ENCODE data around the gene ELMOD3.
A peak's percentile ranks its signal among the peaks of the same experiment; 100 is the strongest.
"Not testable (repeated sequence)": the region's sequence is repeated elsewhere in the genome, so short reads cannot be mapped to it uniquely, and the experiment has no call there.

Gene ELMOD3

DNA sequence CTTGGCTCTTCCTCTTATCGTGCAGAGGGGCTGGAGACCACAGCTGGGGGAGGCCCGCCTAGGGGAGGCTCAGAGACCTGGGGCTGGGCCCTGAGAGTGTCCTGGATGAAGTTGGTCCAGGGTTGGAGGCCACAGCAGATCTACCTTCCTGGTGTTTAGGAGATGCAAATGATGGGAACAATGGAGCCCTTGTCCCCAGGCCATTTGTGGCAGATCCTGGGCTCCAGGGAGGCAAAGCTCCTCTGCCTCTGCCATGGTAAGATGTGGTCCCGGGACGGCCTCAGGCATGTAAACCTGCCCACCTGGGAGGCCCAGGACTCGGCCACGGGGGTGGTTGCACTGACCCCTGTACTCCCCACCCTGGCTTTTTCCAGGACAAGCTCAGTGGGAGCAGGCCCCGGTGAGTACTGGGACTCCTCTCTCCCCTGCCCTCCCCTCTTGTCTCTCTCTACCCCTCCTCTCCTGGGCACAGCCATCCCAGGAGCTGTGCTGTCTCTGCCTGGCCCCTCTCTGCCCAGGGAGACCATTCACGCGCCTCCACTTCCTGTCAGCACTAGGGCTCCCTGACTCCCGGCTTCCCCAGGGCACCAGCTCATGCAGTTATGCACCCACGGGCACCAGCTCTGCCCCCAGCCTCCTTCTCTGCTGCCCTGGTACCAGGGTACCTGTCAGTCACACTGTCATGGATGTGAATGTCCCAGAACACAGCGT is 74.8 kb downstream of the ELMOD3 start:
- DNase-seq = no peak

DNA sequence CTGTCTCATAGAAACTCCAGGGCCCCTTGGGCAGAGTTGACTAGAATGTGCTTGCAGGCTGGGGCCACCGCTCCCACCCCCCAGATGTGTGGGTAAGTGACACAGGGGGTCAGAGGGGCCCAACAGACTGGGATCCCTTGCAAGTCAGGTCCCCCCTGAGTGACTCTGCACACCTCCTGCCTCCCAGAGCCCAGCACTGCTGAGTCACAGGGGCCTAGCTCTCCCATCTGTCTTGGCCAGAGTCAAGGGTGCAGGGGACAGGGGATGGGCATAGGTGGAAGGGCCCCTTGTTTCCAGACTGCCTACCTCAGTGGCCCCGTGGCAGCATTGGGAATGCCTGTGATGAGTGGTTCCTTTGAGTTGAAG is 75.3 kb downstream of the ELMOD3 start:
- no peak for DNase-seq

DNA sequence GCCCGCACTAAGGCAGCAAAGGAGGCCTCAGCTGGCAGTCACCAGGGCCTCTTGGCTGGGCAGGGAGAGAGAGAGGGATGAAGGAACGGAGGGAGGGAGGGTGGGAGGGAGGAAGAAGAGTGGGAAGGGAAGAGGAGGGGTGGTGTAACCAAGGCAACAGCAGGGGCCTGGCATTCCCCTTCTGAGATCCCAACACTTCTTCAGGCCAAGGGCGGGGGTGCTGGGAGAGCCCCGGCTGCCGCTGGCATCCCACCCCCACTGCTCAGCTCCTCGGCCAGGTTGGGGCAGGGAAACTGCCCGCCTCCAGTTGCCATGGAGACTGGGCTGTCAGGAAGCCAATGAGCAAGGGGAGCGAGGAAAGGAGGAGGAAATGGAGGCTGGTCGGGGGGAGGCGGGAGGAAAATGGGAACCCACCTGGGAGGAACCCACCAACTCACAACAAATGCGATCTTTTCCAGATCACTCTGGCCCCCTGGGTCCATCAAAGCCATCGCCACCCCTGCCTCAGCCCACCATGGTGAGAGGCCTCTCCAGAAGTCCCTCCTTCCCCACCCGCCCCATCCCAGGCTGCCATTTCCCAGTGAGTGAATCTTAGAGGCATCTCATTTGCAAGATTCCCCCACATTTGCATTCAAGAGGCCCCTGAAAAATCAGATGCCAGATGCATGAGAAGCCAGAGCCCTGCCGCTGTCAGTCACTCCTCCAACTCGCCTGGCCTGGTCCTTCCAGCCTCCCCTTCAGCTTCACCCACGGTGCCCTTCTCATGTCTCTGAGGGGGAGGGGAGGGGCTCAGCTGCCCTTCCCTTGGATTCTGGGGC is 76.4 kb downstream of the ELMOD3 start:
- no peak for DNase-seq

DNA sequence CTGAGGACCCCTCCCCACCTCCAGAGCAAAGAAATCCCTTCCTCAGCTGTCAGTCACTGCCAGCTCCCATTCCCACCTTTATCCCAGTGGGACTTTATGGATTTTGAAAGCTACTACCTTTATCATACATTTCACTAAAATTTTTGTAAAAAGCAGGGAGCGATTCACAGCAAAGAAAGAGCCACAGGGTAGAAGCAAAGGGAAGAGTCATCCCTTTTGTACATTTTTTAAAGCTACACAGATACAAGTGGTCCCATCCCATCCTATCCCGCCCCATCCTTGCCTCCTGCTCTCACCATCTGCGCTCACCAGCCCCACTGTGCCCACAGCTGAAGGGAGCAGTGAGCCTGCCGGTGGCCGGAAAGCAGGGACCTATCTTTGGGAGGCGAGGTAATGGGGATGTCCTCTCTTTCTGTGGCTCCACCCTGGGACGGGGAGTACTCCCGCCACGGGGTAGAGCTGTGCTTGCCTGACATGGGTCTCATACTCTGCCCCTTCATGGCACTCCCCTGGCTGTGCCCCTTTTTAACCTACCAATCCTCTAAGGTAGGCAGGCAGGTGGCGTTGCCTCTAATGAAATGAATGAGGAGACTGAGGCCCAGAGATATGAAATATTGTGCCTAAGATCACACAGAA is 77.1 kb downstream of the ELMOD3 start:
- no peak for DNase-seq

DNA sequence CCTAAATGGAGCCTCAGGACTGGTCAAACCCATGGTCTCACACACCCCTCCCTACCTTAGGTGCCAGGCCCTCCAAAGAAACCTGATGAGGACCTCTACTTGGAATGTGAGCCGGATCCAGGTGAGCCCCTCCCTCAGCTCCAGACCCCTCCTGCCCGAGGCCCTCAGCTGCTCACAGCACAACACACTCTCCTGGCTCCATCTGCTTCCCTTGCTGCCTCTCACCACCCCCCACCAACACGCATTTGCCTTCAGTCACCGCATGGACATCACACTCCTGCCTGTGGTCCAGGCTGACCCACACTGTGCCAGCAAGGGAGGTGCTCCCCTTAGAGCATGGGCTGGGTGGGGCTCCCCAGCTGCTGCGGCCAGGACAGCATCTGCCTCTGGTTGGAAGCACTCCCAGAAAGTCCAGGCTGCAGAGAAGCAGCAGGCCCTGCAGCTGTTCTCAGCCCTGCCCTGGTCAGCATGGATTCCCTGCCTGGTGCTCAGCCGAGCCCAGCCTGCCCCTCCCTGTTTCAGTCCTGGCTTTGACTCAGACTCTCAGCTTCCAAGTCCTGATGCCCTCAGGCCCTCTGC is 79.0 kb downstream of the ELMOD3 start:
- DNase-seq = no peak

DNA sequence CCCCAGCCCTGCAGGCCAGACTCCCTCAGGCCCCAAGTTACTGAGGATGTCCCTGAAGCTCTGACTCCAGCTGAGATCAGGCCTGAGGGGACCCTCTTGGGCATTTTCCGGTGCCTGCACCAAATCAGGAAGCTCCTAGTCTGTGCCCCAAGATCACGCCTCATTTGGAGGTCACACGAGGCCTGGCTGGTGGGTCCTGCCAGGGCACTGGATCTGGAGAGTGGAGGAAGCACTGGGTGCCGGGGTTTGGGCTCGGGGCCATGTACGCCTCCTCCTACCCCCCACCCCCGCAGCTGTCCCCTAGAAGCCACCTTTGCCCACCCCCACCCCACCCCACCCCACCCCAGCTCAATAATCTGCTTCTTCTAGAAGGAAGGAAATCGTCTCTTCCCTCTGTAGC is 80.1 kb downstream of the ELMOD3 start:
- no peak for DNase-seq

DNA sequence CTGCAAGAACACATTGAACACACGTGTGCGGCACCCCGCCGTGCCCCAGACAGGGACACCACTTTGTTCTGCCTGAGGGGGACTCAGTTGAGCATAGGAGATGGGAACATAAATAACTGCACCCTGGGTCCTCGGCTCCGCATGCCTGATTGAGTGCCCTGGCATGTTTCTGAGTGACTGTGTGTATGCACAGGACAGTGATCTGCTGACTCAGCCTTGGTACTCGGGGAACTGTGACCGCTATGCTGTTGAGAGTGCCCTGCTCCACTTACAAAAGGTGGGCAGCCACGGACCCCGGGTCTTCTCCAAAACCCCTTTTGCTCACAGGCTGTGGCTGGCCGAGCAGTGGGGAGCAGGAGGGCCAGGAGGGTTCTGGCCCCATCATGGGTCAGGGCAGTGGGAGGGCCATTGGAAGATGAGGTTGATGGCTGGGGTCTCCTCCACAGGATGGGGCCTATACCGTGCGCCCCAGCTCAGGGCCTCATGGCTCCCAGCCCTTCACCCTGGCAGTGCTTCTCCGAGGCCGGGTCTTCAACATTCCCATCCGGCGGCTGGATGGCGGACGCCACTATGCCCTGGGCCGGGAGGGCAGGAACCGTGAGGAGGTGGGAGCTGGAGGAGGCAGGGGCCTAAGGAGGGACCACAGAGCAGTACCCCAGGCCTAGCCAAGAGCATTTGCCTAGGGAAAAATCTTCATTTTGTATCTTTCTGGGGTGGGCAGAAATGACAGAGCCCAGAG is 80.8 kb downstream of the ELMOD3 start:
- no peak for DNase-seq

DNA sequence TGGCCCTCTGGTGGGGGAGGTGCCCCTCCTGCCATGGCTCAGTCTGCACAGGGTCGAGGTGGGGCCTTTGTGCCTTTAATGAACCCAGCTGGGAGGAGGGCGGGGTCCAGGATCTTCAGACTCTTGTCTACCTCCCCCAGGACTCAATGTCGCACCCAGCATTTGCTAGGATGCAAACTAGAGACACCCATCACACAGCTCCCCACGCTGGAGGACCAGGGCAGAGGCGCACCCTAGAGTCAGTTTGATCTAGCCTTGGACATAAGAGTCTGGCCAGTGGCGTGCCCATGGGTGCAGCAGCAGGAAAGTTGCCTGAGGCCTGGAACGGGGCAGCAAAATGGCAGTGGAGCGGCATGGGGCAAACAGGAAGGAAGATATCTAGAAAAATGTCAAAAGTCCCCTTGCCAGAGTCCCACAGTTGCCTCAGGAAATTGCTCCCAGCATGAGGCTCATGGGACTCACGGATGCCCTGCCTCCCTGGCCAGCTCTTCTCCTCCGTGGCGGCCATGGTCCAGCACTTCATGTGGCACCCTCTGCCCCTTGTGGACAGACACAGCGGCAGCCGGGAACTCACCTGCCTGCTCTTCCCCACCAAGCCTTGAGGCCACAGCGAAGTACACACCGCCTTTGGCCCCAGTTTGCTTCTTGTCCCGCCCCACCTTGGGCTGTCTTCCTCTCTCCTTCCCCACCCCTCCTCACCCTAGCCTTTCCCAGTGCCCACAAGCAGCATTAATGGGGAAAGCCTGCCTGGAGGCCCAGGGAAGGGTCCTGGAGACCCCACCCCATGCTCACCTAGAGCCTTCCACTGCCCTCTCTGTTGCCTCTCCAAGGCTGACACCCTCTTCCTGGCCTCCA is 81.6 kb downstream of the ELMOD3 start:
- no peak for DNase-seq

DNA sequence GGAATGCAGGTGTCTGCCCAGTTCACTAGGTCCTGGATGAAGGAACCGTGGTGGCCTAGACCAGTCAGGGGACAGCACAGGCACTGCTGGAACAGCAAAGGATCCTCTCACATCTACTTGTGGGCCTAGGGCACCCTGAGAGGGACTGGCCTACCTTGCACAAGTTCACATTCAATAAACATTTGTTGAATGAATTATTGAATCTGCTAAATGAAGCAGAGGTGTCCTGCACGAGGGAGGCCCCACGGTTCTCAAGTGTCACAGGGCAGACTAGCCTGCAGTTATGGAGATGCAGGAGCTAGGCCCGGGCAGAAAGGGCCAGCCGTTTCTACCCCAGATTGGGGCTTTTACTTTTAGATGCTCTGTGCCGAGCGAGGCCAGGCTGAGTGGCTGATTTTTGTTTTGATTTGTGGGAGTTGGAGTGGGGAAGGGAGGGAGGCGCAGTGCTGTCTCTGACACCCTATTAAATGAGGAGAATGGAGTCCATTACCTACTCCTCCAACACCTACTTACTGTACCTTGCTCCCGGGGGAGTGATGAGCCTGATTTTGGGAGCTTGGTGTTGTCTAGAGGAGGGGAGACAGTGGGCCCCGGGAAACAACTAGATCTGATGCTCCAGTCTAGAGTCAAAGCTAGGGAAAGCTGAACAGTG is 82.4 kb downstream of the ELMOD3 start:
- no peak for DNase-seq

DNA sequence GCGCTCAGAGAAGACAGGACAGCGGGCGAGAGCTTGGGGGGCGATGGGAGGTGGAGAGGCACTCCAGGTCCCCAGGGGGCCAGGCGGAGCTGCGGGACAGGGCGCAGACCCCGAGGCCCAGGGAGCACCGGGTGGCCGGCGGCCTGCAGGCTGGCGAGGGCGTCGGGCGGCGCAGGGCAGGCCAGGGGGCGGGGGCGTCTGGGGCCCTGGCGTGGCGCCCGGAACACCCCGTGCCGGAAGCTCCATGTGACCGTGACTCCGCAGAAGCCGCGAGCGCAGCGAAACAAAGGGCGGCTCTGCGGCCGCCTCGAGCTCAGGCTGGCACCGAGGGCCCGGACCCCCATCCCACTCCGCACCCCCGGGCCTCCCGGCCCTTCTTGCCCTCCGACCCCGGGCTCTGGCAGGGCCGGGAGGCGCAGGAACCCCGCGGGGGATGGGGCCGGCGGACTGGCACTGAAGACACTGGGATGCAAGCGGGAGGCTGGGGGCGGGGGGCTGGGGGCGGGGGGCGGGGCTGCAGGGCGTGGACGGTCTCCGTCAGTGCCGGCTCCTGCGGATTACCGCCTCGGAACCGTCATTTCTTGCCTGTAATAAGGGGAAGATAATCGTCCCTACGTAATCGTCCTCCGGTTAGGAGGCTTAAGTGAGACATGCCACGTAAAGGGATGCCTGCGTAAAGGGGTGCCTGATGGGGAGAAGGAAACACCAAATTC is 83.1 kb downstream of the ELMOD3 start:
- DNase-seq = peak; percentile 54

DNA sequence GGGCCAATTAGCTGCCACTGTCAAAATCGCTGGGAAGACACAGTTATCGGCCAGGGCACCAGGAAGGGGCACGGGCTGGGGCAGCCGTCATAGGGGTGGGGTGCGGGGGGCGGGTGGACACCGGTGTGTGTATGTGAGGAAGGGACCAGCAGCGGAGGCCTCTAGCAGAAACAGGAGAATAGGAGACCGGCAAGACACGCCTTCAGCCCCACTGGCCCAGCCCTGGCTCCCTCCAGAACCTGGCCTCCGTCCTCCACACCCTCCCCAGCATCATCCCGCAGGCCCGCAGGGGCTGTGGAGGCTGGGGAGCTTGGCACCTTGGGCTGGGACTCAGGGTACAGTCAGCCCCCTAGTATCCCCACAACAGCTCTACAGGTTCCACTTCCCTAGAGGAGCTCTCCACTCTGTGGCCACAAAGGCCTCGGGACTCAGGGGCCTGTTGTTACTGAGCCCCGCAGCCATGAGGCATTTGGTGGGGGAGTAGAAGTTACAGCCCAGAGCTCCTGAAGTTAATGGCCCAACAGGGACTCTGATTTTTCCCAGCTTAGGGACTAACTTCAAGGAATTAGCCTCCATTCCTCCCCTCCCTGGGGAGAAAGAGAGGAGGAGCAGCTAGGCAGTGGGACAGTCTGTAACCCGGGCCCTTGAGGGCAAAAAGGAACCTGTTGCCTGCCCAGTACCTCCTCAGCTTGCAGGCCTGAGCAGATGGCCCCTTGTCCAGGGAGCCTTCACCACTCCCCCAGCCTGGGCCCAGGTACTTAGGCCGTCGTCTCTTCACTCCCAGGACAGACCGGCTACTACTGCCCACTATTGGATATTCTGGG is 83.8 kb downstream of the ELMOD3 start:
- DNase-seq = no peak

DNA sequence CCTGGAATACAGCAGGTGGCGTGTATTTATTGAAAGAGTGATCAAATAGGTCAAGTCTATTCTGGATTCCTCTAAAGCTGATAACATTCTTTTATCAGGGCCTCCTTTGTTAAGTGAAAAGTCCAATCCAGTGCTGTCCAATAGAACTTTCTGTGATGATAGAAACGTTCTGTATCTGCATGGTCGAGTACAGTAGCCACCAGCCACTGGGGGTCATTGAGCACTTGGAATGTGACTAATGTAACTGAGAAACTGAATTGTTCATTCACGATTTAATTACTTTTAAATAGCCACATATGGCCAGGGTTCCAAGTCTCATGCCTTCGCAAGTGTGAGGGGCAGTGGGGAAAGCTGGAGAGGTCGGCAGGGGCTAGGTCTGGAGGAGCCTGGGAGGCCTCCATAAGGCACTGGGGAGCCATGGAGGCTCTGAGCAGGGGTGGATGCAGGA is 84.5 kb downstream of the ELMOD3 start:
- DNase-seq = no peak

DNA sequence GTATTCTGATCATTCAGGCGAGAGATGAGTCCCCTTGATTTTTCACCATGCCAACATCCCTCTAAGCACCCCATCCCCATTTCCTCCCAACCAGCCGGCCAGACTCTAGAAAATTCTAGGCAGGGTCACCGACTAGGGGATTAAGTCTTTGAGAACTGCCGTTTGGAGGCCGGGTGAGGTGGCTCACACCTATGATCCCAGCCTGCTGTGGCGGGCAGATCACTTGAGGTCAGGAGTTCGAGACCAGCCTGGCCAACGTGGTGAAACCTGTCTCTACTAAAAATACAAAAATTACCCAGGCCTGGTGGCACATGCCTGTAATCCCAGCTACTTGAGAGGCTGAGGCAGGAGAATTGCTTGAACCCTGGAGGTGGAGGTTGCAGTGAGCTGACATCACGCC is 85.0 kb downstream of the ELMOD3 start:
- DNase-seq = not testable (repeated sequence)

DNA sequence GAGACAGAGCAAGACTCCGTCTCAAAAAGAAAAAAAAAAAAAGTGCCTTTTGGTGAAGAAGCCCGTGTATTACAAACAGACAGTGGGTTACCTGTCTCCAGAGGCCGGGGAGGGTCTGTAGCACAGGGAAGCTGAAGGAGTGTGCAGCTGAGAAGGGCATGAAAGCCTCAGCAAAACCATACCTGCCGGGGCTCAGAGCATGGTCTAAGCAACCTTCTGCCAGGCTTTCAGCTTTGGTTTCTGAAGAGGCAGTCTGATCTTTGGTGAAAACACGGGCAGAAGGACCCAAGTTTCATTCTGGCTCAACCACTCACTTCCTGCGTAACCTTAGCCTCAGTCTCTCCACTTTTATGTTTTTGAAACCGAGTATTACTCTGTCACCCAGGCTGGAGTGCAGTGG is 85.4 kb downstream of the ELMOD3 start:
- DNase-seq = no peak

DNA sequence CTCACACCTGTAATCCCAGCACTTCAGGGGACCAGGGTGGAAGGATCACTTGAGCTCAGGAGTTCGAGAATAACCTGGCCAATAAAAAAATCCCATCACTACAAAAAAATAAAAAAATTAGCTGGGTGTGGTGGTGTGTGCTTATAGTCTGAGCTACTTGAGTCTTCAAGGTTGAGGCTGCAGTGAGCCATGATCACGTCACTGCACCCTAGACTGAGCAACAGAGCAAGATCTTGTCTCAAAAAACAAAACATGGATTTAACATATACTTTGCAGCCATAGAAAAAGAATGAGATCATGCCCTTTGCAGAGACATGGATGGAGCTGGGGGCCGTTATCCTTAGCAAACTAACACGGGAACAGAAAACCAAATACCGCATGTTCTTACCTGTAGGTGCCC is 86.2 kb downstream of the ELMOD3 start:
- no peak for DNase-seq

All from DMS153 (cell line).